ENCODE measurements around the gene TEX26.

- no peak for TF ChIP-seq CTCF (IDR thresholded peaks at IDR 0.05)
- no peak for TF ChIP-seq POLR2A (IDR thresholded peaks at IDR 0.05)
These were observed 79.6 kb downstream of the TEX26 start for GRCh38 chr13:31011901-31012654.
